Ishikawa (cell line): ENCODE results near the gene XBP1.

Experiments
- CEBPB ChIP-seq: IDR thresholded peaks from 2 replicates; pipeline ENCODE4 v1.6.1; 2012
- EGR1 ChIP-seq: IDR thresholded peaks from 2 replicates; pipeline ENCODE4 v1.6.1; 2012
- FOXM1 ChIP-seq: IDR thresholded peaks from 2 replicates; pipeline ENCODE4 v1.6.1; 2012; ENCODE audit warnings: low read depth, borderline replicate concordance
- MAX ChIP-seq: IDR thresholded peaks from 2 replicates; pipeline ENCODE4 v1.6.1; 2012
- NFIC ChIP-seq: IDR thresholded peaks from 2 replicates; pipeline ENCODE4 v1.6.1; 2012
- RAD21 ChIP-seq: IDR thresholded peaks from 2 replicates; pipeline ENCODE4 v1.6.1; 2012; ENCODE audit warnings: low read depth
- REST ChIP-seq: IDR thresholded peaks from 2 replicates; pipeline ENCODE4 v1.6.1; 2012; ENCODE audit warnings: low read depth, mild to moderate bottlenecking
- TAF1 ChIP-seq: IDR thresholded peaks from 2 replicates; pipeline ENCODE4 v1.6.1; 2012; ENCODE audit warnings: low read depth, mild to moderate bottlenecking
- TCF12 ChIP-seq: IDR thresholded peaks from 2 replicates; pipeline ENCODE4 v1.6.1; 2012; ENCODE audit warnings: low read depth
- USF1 ChIP-seq: IDR thresholded peaks from 2 replicates; pipeline ENCODE4 v1.6.1; 2012
- YY1 ChIP-seq: IDR thresholded peaks from 2 replicates; pipeline ENCODE4 v1.6.1; 2012; ENCODE audit warnings: low read depth
- ZBTB7A ChIP-seq: IDR thresholded peaks from 2 replicates; pipeline ENCODE4 v1.6.1; 2012; ENCODE audit warnings: low read depth

GRCh38 chr22:28801845-28802594 lies 1.7 kb upstream of the XBP1 start:
- no peak for TF ChIP-seq REST
- no peak for TF ChIP-seq YY1
- no peak for TF ChIP-seq RAD21
- no peak for TF ChIP-seq USF1
- TF ChIP-seq CEBPB, result no peak
- no peak for TF ChIP-seq TAF1
- no peak for TF ChIP-seq ZBTB7A
- no peak for TF ChIP-seq TCF12
- no peak for TF ChIP-seq NFIC
- TF ChIP-seq MAX, result no peak
- no peak for TF ChIP-seq FOXM1
- no peak for TF ChIP-seq EGR1
